Measurements from ENCODE around the gene KLHL3.
A peak's percentile ranks its signal among the peaks of the same experiment; 100 is the strongest.
"Not testable (repeated sequence)": the region's sequence is repeated elsewhere in the genome, so short reads cannot be mapped to it uniquely, and the experiment has no call there.

The KLHL3 gene, protein sequence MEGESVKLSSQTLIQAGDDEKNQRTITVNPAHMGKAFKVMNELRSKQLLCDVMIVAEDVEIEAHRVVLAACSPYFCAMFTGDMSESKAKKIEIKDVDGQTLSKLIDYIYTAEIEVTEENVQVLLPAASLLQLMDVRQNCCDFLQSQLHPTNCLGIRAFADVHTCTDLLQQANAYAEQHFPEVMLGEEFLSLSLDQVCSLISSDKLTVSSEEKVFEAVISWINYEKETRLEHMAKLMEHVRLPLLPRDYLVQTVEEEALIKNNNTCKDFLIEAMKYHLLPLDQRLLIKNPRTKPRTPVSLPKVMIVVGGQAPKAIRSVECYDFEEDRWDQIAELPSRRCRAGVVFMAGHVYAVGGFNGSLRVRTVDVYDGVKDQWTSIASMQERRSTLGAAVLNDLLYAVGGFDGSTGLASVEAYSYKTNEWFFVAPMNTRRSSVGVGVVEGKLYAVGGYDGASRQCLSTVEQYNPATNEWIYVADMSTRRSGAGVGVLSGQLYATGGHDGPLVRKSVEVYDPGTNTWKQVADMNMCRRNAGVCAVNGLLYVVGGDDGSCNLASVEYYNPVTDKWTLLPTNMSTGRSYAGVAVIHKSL

DNA sequence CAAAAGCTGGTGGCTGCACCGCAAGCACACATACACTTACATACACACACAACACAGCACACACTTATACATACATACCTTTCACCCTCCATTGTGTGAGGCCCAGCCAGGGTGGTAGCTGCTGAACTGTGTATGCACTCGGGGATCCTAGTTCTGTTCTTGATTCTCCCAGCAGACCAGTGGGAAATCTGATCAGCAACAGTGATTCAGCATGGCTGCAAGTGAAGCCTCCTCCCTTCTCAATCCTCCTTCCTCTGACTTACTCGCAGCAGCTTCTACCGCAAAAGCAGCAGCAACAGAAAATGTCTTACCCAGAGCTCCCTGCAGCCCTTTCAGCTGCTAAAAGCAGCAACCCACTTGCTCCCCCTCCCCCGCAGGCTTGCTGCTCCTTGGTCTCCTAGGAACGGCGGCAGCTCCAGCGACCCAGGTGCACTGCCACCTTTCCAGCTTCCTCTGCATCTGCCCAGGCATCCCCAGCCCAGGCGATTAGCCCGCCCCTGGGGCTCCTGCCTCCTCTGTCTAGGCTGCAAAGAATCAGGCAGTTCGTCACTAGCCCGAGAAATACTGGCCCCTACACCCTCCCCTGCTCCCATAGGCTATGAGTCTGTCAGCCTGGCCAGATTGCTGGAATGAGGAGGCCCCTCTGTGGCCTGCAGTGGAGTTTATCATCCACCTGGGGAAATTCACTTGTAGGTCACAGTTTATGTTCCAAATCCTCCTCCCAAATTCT lies at the start of gene KLHL3:
TSS of gene KLHL3 (minus strand) at position 535 of the 730 bp plus-strand sequence. CDS start at position 92, 443 bp downstream.
- no peak for DNase-seq (ENCODE audit: low read depth)
- TF ChIP-seq, protein P1, sequence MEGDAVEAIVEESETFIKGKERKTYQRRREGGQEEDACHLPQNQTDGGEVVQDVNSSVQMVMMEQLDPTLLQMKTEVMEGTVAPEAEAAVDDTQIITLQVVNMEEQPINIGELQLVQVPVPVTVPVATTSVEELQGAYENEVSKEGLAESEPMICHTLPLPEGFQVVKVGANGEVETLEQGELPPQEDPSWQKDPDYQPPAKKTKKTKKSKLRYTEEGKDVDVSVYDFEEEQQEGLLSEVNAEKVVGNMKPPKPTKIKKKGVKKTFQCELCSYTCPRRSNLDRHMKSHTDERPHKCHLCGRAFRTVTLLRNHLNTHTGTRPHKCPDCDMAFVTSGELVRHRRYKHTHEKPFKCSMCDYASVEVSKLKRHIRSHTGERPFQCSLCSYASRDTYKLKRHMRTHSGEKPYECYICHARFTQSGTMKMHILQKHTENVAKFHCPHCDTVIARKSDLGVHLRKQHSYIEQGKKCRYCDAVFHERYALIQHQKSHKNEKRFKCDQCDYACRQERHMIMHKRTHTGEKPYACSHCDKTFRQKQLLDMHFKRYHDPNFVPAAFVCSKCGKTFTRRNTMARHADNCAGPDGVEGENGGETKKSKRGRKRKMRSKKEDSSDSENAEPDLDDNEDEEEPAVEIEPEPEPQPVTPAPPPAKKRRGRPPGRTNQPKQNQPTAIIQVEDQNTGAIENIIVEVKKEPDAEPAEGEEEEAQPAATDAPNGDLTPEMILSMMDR (IDR thresholded peaks at IDR 0.05; ENCODE audit: control insufficient read depth, extremely low read depth, insufficient read depth), result no peak
- no peak within 1 kb of the TSS for H3K4me3 ChIP-seq (ENCODE audit: low read depth, low read length)

DNA sequence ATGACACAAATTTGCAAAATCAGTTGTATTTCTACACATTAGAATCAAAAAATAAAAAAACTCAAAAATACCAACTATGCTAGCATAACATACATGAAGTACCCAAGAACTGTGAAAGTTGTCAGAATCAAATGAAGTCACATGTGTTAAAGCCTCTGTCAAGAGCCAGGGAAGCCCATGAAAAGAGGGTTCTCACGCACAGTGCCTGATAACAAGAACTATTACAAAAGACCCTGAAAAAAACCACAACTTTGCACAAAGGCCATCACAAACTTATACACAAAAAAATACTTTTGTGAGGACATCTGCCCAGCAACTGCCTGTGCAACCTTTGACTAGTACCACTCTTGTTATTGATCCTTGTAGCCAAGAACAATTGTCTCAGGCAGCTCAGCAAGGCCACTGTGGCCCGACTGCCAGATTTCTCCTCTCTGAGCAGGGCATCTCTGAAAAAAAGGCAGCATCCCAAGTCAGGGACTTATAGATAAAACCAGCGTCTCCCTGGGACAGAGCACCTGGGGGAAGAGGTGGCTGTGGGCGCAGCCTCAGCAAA lies 47.2 kb upstream of the KLHL3 start:
- TF ChIP-seq, protein P1 (IDR thresholded peaks at IDR 0.05; ENCODE audit: control insufficient read depth, extremely low read depth, insufficient read depth), result no peak
- DNase-seq (ENCODE audit: low read depth), result no peak
- H3K4me3 ChIP-seq (ENCODE audit: low read depth, low read length), result no peak overlapping the region

DNA sequence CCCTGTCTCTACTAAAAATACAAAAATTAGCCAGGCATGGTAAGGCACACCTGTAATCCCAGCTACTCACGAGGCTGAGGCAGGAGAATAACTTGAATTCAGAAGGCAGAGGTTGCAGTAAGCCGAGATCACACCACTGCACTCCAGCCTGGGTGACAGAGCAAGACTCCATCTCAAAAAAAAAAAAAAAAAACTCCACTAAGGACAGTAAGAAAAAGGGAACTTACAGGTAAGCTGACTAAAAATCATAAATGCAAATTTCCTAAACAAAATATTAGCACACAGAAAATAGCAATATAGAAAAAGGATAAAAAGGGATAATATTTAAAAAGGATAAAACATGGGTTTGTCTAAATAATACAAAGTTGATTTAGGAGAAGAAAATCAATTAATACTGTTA lies 46.2 kb upstream of the KLHL3 start:
- H3K4me3 ChIP-seq (ENCODE audit: low read depth, low read length), result no peak overlapping the region
- DNase-seq (ENCODE audit: low read depth), result no peak
- TF ChIP-seq, protein P1 (IDR thresholded peaks at IDR 0.05; ENCODE audit: control insufficient read depth, extremely low read depth, insufficient read depth), result no peak

DNA sequence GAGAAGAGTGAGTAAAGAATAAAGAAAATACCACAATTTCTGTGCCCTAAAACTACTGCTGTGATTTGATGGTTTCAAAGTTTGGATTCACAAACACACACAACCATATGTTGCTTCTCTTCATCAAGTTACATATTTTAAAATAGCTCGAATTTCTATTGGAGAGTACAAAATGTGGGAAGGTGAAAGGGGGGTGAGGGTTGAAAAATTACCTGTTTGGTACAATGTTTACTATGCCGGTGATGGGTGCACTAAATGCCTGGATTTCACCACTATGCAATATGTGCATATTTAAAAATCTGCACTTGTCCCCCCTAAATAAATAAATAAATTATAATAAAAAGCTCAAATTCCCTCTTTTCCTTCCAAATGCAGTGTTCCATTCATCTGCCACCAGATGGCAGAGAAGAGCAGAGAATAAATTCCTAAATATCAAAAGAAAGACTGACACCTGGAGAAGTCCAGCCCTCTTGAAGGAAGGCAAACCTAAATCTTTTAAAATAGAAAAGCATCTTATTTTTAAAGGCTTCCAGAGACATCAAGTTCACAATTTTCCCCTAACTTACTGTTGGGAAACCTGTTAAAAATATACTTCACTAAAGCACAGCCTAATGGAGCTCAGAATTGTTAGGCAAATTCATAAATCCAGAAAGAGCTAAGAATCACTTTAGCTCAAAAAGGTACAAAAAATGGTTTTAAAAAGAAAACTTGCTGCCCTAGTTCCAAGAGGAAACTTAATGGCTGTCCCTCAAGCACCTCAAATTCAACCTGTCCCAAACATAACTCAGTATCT lies 43.1 kb upstream of the KLHL3 start:
- TF ChIP-seq, protein P1 (IDR thresholded peaks at IDR 0.05; ENCODE audit: control insufficient read depth, extremely low read depth, insufficient read depth), result peak; percentile 68
- no peak overlapping the region for H3K4me3 ChIP-seq (ENCODE audit: low read depth, low read length)
- DNase-seq (ENCODE audit: low read depth), result no peak

DNA sequence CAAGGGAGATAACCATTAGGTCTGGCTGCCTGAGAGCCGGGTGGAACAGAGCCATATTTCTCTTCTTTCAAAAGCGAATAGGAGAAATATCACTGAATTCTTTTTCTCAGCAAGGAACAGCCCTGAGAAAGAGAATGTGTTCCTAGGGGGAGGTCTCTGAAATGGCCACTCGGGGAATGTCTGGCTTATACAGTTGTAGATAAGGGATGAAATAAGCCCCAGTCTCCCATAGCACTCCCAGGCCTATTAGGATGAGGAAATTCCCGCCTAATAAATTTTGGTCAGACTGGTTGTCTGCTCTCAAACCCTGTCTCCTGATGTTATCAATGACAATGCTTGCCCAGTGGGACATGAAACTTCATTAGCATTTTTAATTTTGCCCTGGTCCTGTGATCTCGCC lies 32.0 kb upstream of the KLHL3 start:
- not testable (repeated sequence) for H3K4me3 ChIP-seq (ENCODE audit: low read depth, low read length); DNase-seq (ENCODE audit: low read depth)

DNA sequence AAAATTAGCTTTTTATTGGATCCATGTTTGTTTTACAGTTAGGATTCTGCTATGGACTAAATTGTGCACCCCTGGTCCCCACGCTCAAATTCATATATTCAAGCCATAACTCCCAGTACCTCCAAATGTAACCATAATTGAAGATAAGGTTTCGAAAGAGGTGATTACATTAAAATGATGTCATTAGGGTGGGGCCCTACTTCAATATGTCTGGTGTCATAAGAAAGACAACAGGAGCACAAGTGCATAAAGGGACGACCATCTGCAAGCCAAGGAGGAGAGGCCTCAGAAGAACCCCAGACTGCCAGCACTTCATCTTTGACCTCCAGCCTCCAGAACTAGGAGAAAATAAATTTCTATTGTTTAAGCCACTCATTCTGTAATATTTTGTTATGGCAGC lies 25.7 kb upstream of the KLHL3 start:
- TF ChIP-seq, protein P1 (IDR thresholded peaks at IDR 0.05; ENCODE audit: control insufficient read depth, extremely low read depth, insufficient read depth), result no peak
- DNase-seq (ENCODE audit: low read depth), result no peak

More for the DNA sequence above, 25.7 kb upstream of the KLHL3 start:
- H3K4me3 ChIP-seq (ENCODE audit: low read depth, low read length), result no peak overlapping the region
